DMS 273 (cell line): ENCODE measurements around the gene TCEAL9.
"Not testable (repeated sequence)": the region's sequence is repeated elsewhere in the genome, so short reads cannot be mapped to it uniquely, and the experiment has no call there.

Experiments
- DNase-seq: peaks from one replicate; lab custom pipeline; 2025; ENCODE audit not compliant: unreplicated experiment; lab: John Stamatoyannopoulos, UW

TCEAL9 gene

GRCh38 chrX:103356130-103356798, at the start of gene TCEAL9:
Gene TCEAL9 (plus strand): TSS chrX:103356506. CDS start chrX:103357685, 1,179 bp downstream.
- DNase-seq: peak; percentile 90

- no peak for DNase-seq
Measured at GRCh38 chrX:103309860-103310554, 46.3 kb upstream of the TCEAL9 start.

- DNase-seq: peak; percentile 90
Measured at GRCh38 chrX:103310555-103311398, 45.5 kb upstream of the TCEAL9 start, which contains the start of gene BEX2. Gene BEX2 (minus strand): TSS chrX:103310990. CDS start chrX:103309976, 1,014 bp downstream.

- DNase-seq: no peak
Measured at GRCh38 chrX:103311399-103311780, 44.9 kb upstream of the TCEAL9 start.

GRCh38 chrX:103329991-103330390, 26.3 kb upstream of the TCEAL9 start, which contains the start of gene TCEAL7:
Gene TCEAL7 (plus strand): TSS chrX:103330239. CDS start chrX:103331404, 1,165 bp downstream.
- DNase-seq: no peak

GRCh38 chrX:103330681-103331288, 25.5 kb upstream of the TCEAL9 start:
- no peak for DNase-seq

- DNase-seq: no peak
Measured at GRCh38 chrX:103338663-103339062, 17.6 kb upstream of the TCEAL9 start.

- peak; percentile 59 for DNase-seq
Measured at GRCh38 chrX:103343105-103343504, 13.2 kb upstream of the TCEAL9 start.

GRCh38 chrX:103344606-103345005, 11.7 kb upstream of the TCEAL9 start:
- DNase-seq: no peak

GRCh38 chrX:103347682-103348397, 8.5 kb upstream of the TCEAL9 start:
- no peak for DNase-seq

GRCh38 chrX:103356858-103357257, 552 bp downstream of the TCEAL9 start:
- peak; percentile 32 for DNase-seq

GRCh38 chrX:103357871-103358270, 1.6 kb downstream of the TCEAL9 start:
- DNase-seq: no peak

- DNase-seq: not testable (repeated sequence)
Measured at GRCh38 chrX:103359605-103360004, 3.3 kb downstream of the TCEAL9 start.

GRCh38 chrX:103360092-103360491, 3.8 kb downstream of the TCEAL9 start:
- peak; percentile 16 for DNase-seq

- DNase-seq: no peak
Measured at GRCh38 chrX:103360916-103361315, 4.6 kb downstream of the TCEAL9 start.

- peak; percentile 40 for DNase-seq
Measured at GRCh38 chrX:103361798-103362197, 5.5 kb downstream of the TCEAL9 start.

GRCh38 chrX:103362474-103362873, 6.2 kb downstream of the TCEAL9 start:
- DNase-seq: no peak

- no peak for DNase-seq
Measured at GRCh38 chrX:103363046-103363445, 6.7 kb downstream of the TCEAL9 start.

GRCh38 chrX:103367502-103367901, 11.2 kb downstream of the TCEAL9 start:
- DNase-seq: no peak

GRCh38 chrX:103369479-103369878, 13.2 kb downstream of the TCEAL9 start:
- no peak for DNase-seq
